Spleen (tissue), 11 donors: ENCODE measurements around the gene TARP.

Experiments used
- DNase-seq: peaks from one replicate; pipeline ENCODE4 v3.0.0-alpha.2; 2020
- H3K27ac ChIP-seq, 8 donors: fragments of 200-600 bp; sonication (generic) in 7 of 8; 1 replicate in 4 of 8; 2 replicates in 4 of 8; pipeline versions ENCODE4 v1.5.0 to v1.8.0; 2016 to 2021; ENCODE audit warnings: inconsistent platforms in 4 of 8, mild to moderate bottlenecking in 4 of 8, moderate library complexity in 1 of 8
- H3K27me3 ChIP-seq, 7 donors: fragments of 200-600 bp; sonication (generic) in 6 of 7; replicated peaks in 1 of 7; 1 replicate in 4 of 7; 2 replicates in 3 of 7; pipeline versions ENCODE4 v1.5.0 to v1.8.0; 2016 to 2021; ENCODE audit warnings: inconsistent platforms in 3 of 7, mild to moderate bottlenecking in 1 of 7
- H3K36me3 ChIP-seq, 6 donors: fragments of 200-600 bp; sonication (generic) in 5 of 6; 1 replicate in 4 of 6; 2 replicates in 2 of 6; pipeline versions ENCODE4 v1.5.0 to v1.8.0; 2016 to 2021; ENCODE audit warnings: inconsistent platforms in 2 of 6
- H3K4me1 ChIP-seq, 6 donors: fragments of 200-600 bp; sonication (generic) in 5 of 6; 1 replicate in 3 of 6; 2 replicates in 3 of 6; pipeline versions ENCODE4 v1.5.0 to v1.8.0; 2016 to 2021; ENCODE audit warnings: inconsistent platforms in 3 of 6
- H3K4me3 ChIP-seq, 8 donors: fragments of 200-600 bp; sonication (generic) in 7 of 8; 1 replicate in 4 of 8; 2 replicates in 4 of 8; pipeline versions ENCODE4 v1.5.0 to v1.8.0; 2016 to 2021; ENCODE audit warnings: inconsistent platforms in 4 of 8, mild to moderate bottlenecking in 4 of 8, moderate library complexity in 2 of 8
- H3K9me3 ChIP-seq, 8 donors: fragments of 200-600 bp; sonication (generic) in 7 of 8; 1 replicate in 4 of 8; 2 replicates in 4 of 8; pipeline versions ENCODE4 v1.5.0 to v1.8.0; 2016 to 2021; ENCODE audit warnings: inconsistent platforms in 4 of 8
- CTCF ChIP-seq, 11 experiments: fragments of 200-600 bp in 7 of 11; fragments of 450-650 bp in 4 of 11; sonication (generic) in 4 of 11; IDR thresholded peaks in 8 of 11; conservative IDR thresholded peaks in 3 of 11; 1 replicate in 7 of 11; 2 replicates in 4 of 11; pipeline versions ENCODE4 v1.4.0 to v1.8.0; 2016 to 2021; ENCODE audit warnings: antibody characterized with exemption in 11 of 11, inconsistent platforms in 4 of 11, mild to moderate bottlenecking in 1 of 11
- POLR2A ChIP-seq, 3 donors: fragments of 450-650 bp; IDR thresholded peaks; one replicate each; pipeline ENCODE4 v1.5.1; 2017; ENCODE audit warnings: antibody characterized with exemption in 3 of 3, mild to moderate bottlenecking in 1 of 3
- POLR2AphosphoS5 ChIP-seq, 3 donors: sonication (generic); formaldehyde crosslinking; IDR thresholded peaks; one replicate each; pipeline ENCODE4 v1.5.1; 2017; ENCODE audit warnings: antibody characterized with exemption in 3 of 3
- WGBS, 5 donors: extraction: QIAGEN DNeasy Blood & Tissue Kit in 3 of 5; methylation state at CpG; one replicate each; pipeline versions ENCODE4 v1.1.5 to v1.1.7; 2013 to 2018; 5-methylcytosine and 5-hydroxymethylcytosine counted together
- intact Hi-C: fragments of 100-400 bp; cut with DNase I; formaldehyde crosslinking; loops from one replicate; pipeline ENCODE4 v1.15.0; 2023; ENCODE audit warnings: low total_unique reads
- donor health status: healthy with polysubstance abuse.
- donor health status: DM: no; HTN: no; CAD: no; lungs with moderate emphysema.
- donor health status: DM: no; HTN: no; CAD: no.
- donor health status: Bipolar disorder and iron deficiency.
- donor health status: healthy.
- donor health status: DM: no; HTN: no; CAD: no.
- donor health status: DM: yes; HTN: yes; CAD: no.

Gene TARP

GRCh38 chr7:38303866-38304265 lies 30.4 kb upstream of the TARP start:
- DNase-seq, result no peak
- Histone ChIP-seq H3K36me3 (no peaks in the 10 kb centered on the region), H3K4me1 (peaks cover 0 to 38% (median 0%) of the 10 kb centered on the region in 6 donors), H3K27ac (peak overlapping the region in 5 of 8 donors; percentile 25 to 75 (median 58)), H3K9me3 (peaks cover 0 to 3% (median 0%) of the 10 kb centered on the region in 8 donors), H3K4me3 (peak overlapping the region in 1 of 8 donors; percentile 46), H3K27me3 (no peaks in the 10 kb centered on the region)
- intact Hi-C loops, result no loop called here
- WGBS, 5 donors, result 79 to 91% (median 85%) methylated on average over 2 of the region's 2 CpGs
- TF ChIP-seq POLR2AphosphoS5 (IDR thresholded peaks at IDR 0.05) (peak in 1 of 3 donors; percentile 16), CTCF (IDR thresholded peaks at IDR 0.05 in 8 of 11, conservative IDR thresholded peaks at IDR 0.05 in 3 of 11) (no peak), POLR2A (IDR thresholded peaks at IDR 0.05) (no peak)

GRCh38 chr7:38300175-38300574 lies 26.7 kb upstream of the TARP start:
- intact Hi-C loops, result no loop called here
- peak overlapping the region in 1 of 8 donors; percentile 54 for H3K4me3 ChIP-seq
- peak in 2 of 3 donors; percentile 21 to 40 for TF ChIP-seq POLR2AphosphoS5 (IDR thresholded peaks at IDR 0.05)
- TF ChIP-seq CTCF (IDR thresholded peaks at IDR 0.05 in 8 of 11, conservative IDR thresholded peaks at IDR 0.05 in 3 of 11), result no peak
- no peak for TF ChIP-seq POLR2A (IDR thresholded peaks at IDR 0.05)
- H3K36me3 ChIP-seq, result no peaks in the 10 kb centered on the region
- 39 to 66% (median 52%) methylated on average over 8 of the region's 8 CpGs for WGBS, 5 donors
- H3K27ac ChIP-seq, result peak overlapping the region in 4 of 8 donors; percentile 22 to 65 (median 46)
- H3K4me1 ChIP-seq, result peaks cover 0 to 10% (median 0%) of the 10 kb centered on the region in 6 donors
- no peak for DNase-seq
- H3K9me3 ChIP-seq, result no peaks in the 10 kb centered on the region
- no peaks in the 10 kb centered on the region for H3K27me3 ChIP-seq

- H3K27ac ChIP-seq, result peak overlapping the region in 4 of 8 donors; percentile 22 to 65 (median 44)
- DNase-seq, result no peak
- no peak for TF ChIP-seq POLR2A (IDR thresholded peaks at IDR 0.05)
- no peak for TF ChIP-seq CTCF (IDR thresholded peaks at IDR 0.05 in 8 of 11, conservative IDR thresholded peaks at IDR 0.05 in 3 of 11)
- TF ChIP-seq POLR2AphosphoS5 (IDR thresholded peaks at IDR 0.05), result no peak
- no peaks in the 10 kb centered on the region for H3K27me3 ChIP-seq
- WGBS, 5 donors, result 46 to 72% (median 67%) methylated on average over 9 of the region's 9 CpGs
- H3K36me3 ChIP-seq, result no peaks in the 10 kb centered on the region
- intact Hi-C loops, result no loop called here
- H3K9me3 ChIP-seq, result no peaks in the 10 kb centered on the region
- peaks cover 0 to 10% (median 0%) of the 10 kb centered on the region in 6 donors for H3K4me1 ChIP-seq
- peak overlapping the region in 1 of 8 donors; percentile 54 for H3K4me3 ChIP-seq
These were observed 26.0 kb upstream of the TARP start for GRCh38 chr7:38299275-38299931.

GRCh38 chr7:38296059-38296857 lies 22.8 kb upstream of the TARP start:
- no peaks in the 10 kb centered on the region for H3K9me3 ChIP-seq
- WGBS, 5 donors, result 70 to 76% (median 73%) methylated on average over 5 of the region's 5 CpGs
- H3K27me3 ChIP-seq, result no peaks in the 10 kb centered on the region
- H3K4me1 ChIP-seq, result peaks cover 0 to 10% (median 0%) of the 10 kb centered on the region in 6 donors
- intact Hi-C loops, result no loop called here
- DNase-seq, result no peak
- no peak overlapping the region for H3K4me3 ChIP-seq
- H3K27ac ChIP-seq, result no peak overlapping the region
- TF ChIP-seq POLR2A (IDR thresholded peaks at IDR 0.05), result no peak
- no peak for TF ChIP-seq POLR2AphosphoS5 (IDR thresholded peaks at IDR 0.05)
- no peak for TF ChIP-seq CTCF (IDR thresholded peaks at IDR 0.05 in 8 of 11, conservative IDR thresholded peaks at IDR 0.05 in 3 of 11)
- H3K36me3 ChIP-seq, result no peaks in the 10 kb centered on the region
